NCI-H1417 treated with DMSO at 0.1 percent for 48 hours (cell line): ENCODE results near the gene ATP4B.

Experiments used
- DNase-seq: peaks from one replicate; lab custom pipeline; 2025; lab: John Stamatoyannopoulos, UW

ATP4B gene

DNA sequence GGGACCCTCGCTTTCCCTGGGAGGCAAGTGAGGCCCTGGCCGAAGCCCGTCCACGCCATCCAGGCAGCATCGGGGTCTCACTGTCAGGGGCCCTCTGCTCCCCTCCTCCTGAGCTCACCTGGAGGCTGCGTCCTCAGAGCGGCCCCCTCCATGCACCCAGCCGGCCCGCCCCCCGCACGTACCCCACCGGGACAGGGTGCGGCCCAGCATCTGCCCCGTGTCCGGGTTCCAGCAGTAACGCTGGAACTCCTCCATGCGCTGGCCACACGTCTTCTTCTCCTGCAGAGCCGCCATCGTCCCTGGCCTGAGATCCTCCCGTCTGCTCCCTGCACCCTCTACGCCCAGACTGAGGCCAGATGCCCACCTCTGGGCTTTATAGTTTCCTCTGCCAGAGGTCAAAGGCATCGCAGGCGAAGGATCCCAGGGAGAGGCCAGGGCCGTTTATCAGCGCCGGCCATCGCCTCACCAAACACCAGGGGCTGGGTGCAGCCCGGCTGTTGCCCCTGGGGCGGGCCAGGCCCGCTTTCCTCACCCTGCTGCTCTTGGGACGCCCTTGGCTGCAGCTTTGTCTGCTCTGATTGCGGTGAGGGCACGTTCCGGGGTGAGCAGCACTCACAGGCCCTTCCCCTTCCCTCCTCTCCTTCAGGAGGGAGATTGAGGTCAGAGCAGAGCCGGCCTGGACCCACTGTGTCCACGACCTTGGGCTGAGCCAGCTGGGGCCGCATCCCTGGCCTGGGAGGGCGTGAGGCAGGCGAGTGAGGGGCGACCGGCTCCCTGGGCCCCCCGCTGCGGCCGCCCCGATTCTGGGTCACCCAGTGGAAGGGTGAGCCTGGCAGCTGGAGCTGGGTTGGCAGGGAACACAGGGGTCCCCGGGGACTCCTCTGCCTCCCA, at the start of gene ATP4B:
TSS of gene ATP4B (minus strand) at position 348 of the 891 bp plus-strand sequence. CDS start at position 294, 54 bp downstream.
- no peak for DNase-seq

DNA sequence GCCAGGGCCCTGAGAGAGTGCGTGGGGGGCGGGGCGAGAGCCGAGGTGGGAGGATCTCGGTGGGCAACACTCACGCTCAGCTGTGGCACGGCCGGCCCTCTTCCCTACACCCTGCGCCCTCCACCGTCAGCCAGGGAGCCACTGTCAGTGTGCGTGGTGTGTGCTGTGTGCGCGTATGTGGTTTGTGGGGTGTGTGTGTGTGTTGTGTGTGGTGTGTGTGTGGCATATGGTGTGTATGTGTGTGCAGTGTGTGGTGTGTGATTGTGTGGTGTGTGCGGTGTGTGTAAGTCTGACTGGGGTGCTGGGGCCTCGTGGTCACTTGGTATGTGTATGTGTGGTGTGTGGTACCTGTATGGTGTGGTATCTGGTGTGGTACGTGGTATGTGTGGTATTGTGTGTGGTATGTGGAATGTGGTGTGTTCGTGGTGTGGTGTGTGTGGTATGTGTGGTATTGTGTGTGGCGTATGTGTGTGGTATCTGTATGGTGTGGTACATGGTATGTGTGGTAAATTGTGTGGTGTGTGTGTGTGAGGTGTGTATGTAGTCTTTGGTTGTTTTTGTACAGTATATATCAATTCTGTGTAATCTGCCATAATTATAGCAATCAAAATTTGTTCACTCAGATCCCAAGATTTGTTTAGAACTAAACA, 14.1 kb upstream of the ATP4B start:
- no peak for DNase-seq

DNA sequence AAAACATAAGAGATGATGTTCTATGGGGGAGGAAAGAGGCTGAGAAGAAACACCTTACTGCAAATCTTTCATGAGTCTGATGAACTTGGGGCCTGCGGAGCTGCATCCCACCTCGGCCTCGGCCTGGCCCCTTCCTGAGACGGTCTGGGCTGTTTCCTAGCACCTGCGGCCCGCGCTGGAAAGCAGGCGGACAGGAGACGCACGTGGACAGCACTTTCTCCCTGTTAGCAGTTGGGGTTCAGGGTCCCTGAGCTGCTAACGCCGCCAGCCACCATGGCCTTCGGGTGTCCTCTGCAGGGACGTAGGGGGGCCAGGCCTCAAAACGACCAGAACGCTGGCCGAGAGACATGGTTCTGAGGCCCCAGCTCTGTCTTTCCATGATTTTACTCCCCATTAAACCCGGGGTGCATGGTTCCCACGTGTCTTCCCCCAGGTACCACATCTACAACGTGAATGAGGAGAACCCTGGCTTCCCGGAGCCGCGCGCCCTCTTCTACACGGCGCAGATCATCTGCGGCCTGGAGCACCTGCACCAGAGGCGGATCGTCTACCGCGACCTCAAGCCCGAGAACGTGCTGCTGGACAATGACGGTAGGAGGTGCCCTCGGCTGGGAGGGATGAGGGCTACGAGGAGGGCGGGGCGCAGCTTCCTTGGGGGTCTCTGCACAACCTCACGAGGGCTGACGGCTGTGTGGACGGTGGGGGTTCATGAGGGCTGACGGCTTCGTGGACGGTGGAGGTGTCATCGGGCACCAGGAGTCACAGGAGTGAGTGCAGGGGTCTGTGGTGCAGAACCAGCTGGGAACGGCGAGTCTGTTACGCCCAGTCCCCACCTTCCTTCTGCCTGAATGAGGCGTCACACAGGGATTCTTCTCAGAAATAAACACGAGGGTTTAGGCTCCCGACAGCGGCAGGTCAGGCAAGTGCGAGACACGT, 13.3 kb upstream of the ATP4B start:
- DNase-seq: no peak

DNA sequence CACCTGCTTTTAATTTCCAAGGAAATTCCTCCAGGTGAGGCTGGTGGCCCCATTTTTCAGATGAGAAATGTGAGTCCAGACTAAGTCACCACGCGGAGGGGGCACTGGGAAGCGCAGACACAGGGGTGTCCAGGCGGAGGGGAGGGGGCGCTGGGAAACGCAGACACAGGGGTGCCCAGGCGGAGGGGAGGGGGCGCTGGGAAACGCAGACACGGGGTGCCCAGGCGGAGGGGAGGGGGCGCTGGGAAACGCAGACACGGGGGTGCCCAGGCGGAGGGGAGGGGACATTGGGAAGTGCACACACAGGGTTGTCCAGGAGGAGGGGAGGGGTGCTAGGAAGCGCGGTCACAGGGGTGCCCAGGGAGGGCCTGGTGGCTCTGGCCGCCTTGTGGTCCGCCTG, 12.5 kb upstream of the ATP4B start:
- DNase-seq: no peak

DNA sequence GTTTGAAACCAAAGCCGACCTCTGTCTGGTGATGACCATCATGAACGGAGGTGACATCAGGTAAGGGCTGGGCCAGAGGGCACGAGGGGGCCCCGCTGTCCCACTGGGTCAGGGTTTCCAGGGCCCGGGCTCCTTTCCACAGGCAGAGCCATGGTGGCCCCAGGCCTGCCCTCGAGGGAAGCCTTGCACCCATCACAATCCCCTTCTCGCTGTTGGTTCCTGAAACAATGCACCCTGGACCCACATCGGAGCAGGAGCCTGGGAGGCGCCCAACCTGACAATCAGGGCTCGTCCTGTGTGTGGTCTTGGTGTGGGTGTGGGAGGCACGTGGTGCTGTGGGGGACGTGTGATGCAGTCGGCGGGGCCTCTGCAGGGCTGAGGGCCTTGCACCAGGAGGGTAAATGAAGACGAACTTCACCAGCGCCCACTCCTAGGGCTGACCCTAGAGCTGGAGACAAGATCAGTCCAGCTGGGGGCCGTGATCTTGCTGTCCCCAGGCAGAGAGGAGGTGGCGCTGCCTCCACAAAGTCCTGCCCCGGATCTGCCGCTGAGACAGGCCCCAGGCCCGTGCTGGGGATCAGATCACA, 11.8 kb upstream of the ATP4B start:
- DNase-seq: no peak

DNA sequence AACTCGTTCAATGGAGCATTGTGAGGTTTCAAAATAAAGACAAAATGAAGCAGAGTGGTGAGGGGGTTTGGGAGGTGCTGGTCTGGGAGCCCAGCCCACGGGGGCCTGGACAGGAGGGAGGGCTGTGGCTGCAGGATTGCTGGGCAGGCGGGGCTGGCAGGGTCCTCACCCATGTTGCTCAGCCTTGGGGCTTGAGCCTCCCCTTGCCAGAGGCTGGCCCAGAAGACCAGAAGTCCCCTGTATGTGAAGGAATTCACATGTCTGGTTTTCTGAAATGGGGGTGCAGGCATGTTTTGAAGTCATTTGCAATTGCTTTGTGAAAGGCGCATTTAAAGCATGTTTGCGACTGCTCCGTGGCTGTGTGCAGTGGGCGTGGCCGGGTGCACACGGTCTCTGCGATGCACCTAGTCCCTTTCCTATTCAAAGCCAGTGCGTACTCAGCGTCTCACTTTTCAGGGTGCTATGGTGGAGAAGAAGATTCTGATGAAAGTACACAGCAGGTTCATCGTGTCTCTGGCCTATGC, 11.3 kb upstream of the ATP4B start:
- DNase-seq: no peak

DNA sequence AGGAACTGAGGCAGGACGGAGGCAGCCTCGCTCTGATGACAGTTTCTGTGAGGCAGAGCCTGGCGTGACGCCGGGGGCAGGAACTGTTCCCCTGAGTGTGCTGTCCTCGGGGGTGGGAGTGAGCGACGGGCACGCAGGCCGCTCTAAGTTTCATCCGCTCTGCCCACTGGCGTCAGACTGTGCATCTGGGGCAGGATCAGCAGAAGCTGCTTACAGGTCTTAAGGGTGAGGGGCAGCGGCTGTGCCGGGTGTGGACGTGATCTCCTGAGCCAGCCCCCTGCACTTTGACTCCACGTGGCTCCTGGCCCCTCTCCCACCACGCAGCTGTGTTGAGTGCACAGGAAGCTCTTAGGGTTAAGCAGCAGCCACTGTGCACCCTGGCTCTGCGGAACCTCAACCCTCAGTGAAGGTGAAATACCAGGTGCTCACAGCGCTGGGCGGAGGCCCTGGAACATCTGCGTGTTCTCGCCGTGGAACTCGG, 10.5 kb upstream of the ATP4B start:
- no peak for DNase-seq

DNA sequence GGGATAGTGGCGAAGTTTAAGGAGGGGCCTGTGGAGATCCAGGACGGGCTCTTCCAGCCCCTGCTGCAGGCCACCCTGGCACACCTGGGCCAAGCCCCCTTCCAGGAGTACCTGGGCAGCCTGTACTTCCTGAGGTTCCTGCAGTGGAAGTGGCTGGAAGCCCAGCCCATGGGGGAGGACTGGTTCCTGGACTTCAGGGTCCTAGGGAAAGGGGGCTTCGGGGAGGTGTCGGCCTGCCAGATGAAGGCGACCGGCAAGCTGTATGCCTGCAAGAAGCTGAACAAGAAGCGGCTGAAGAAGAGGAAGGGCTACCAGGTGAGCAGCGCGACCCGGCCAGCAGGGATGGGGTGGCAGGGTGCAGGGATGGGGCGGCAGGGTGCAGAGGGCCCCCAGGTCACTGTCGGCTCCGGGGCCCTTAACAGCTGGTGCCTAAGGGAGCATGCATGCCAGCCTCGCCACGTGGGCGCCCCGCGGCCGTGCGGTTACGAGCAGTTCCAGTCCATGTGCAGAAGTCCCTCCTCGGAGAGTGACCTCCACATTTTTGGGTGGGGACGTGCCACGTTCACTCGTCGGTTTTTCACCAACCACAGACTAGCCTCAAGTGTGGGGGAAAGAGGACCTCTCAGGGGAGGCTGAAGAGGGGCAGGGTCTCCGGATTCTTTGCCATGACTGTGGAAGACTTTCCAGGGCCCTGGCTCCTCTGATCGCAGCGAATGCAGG, 9.9 kb upstream of the ATP4B start:
- no peak for DNase-seq

DNA sequence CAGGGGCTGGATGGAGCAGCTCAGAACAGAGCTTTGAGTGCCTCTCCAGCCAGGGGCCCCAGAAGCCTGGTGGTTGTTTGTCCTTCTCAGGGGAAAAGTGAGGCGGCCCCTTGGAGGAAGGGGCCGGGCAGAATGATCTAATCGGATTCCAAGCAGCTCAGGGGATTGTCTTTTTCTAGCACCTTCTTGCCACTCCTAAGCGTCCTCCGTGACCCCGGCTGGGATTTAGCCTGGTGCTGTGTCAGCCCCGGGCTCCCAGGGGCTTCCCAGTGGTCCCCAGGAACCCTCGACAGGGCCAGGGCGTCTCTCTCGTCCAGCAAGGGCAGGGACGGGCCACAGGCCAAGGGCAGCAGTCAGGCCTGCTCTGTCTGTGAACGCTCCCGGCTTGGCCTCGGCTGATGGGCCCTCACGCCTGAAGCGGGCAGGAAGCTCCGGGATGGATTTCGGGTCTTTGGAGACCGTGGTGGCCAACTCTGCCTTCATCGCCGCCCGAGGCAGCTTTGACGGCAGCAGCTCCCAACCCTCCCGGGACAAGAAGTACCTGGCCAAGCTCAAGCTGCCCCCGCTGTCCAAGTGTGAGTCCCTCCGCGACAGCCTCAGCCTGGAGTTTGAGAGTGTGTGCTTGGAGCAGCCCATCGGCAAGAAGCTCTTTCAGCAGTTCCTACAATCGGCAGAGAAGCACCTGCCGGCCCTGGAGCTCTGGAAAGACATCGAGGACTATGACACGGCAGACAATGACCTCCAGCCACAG, 9.1 kb upstream of the ATP4B start, which contains the start of gene GRK1:
TSS of gene GRK1 (plus strand) at position 269 of the 751 bp plus-strand sequence. CDS start at position 437, 168 bp downstream.
- DNase-seq: no peak

DNA sequence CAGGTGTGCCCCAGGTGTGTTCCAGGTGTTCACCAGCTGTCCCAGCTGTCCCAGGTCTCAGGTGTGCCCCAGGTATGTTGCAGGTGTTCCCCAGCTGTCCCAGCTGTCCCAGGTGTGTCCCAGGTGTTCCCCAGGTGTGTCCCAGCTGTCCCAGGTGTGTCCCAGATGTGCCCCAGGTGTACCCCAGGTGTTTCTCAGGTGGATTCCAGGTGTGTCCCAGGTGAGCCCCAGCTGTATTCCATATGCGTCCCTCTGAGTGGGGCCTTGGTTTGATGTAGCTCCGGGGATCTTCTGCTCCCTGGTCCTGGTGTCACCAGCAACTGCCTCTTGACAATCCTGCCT, 8.3 kb upstream of the ATP4B start:
- no peak for DNase-seq

DNA sequence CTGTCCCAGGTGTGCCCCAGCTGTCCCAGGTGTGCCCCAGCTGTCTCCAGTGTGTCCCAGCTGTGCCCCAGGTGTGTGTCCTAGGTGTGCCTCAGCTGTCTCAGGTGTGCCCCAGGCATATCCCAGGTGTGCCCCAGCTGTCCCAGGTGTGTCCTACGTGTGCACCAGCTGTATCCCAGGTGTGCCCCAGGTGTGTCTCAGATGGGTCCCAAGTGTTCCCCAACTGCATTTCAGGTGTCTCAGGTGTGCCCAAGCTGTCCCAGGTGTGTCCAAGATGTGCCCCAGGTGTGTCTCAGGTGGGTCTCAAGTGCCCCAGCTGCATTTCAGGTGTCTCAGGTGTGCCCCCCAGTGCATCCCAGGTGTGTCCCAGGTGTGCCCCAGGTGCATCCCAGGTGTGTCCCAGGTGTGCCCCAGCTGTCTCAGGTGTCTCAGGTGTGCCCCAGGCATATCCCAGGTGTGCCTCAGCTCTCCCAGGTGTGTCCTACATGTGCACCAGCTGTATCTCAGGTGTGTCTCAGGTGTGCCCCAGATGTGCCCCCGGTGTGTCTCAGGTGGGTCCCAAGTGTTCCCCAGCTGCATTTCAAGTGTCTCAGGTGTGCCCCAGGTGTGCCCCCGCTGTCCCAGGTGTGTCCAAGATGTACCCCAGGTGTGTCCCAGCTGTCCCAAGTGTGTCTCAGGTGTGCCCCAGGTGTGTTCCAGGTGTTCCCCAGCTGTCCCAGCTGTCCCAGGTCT, 7.8 kb upstream of the ATP4B start:
- no peak for DNase-seq

DNA sequence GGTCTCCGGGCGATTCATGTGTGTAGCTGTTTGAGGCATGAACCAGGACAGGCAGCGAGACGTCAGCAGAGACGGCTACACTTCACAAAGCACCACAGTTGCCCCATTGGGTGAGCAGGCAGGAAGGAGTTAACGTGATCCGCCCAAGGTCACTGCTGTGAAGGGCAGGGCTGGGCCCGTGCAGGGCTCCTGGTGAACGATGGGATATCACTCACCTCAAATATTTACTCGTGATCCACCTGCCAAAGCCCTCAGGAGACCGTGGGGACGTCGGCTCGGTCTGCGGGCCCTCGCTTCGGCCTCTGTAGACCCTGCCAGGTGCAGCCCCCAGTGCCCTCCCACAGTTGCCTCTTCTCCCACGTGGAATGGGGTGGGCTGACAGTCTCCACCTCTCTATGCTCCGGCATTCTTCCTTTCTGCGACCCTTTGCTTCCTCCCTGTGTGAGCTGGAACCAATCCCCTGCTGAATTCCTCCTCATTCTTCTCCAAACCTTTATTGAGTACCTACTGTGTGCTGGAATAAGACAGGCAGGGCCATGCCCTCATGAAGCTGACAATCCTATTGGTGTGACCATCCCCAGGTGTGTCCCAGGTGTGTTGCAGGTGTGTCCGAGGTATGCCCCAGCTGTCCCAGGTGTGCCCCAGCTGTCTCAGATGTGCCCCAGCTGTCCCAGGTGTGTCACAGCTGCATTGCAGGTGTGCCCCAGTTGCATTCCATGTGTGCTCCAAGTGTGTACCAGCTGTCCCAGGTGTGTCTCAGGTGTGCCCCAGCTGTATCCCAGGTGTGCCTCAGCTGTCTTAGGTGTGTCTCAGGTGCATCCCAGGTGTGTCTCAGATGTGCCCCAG, 7.0 kb upstream of the ATP4B start:
- no peak for DNase-seq

DNA sequence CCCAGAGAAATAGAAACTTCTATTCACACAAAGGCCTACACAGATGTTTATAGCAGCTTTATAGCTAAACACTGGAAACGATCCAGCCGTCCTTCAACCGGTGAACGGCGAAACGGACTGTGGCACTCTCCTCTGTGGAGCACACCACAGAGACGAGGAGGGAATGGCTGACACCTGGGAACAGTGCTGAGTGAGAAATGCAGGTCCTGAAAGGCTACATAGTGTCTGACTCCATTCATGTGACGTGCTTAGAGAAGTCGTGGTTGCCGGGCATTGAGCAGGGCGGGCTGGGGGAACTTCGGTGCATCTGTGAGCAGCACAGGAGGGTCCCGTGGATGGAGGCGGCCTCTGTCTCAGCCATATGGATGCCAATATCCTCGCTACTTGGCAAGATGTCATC, 5.9 kb upstream of the ATP4B start:
- no peak for DNase-seq

DNA sequence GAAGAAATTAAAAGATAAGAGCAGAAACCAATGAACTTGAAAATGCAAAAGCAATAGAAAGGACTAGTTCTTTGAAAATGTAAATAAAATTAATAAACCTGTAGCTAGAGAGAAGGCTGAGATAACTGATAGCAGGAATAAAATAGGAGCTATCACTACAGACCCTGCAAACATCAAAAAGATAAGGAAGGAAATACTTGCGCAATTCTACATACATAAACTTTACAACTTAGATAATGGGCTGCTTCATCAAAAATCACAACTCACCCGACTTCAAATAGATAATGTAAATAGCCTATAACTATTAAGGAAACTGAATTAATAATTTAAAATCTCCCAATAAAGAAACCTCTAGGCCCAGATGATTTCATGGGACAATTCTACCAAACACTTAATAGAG, 3.5 kb upstream of the ATP4B start:
- DNase-seq: no peak

DNA sequence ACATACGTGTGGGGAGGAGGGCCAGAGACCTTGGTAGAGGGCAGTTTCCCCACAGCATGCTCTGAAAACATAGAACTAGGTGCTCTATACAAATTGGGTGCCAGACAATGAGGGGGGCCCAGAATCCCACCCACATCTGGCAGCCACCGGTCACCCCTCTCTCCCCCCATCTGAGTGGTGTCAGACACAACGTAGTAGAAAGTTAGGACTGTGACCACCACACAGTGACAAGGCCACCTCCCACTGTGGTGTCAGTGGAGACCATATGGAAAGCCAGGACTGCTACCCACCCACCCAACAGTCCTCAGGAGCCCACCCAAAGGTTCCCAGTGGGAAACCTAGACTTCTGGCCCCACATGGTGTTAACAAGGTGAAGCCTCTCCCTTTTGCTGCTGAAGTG, 2.1 kb upstream of the ATP4B start:
- DNase-seq: no peak

DNA sequence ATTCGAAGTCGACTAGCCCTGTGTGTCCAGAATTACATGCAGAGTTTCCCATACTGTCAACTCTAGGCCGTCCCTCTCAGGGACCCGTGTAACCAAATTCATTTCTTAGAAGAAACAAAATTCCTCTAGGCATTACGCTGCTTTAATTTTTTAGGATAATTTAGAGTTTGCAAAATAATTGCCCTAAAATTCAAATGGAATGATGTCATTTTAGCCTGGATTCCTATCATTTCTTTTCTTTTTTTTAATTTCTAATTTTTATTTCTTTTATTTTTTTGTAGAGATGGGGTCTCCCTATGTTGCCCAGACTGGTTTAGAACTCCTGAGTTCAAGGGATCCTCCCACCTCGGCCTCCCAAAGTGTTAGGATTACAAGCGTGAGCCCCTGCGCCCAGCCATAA, 1.3 kb upstream of the ATP4B start:
- no peak for DNase-seq

DNA sequence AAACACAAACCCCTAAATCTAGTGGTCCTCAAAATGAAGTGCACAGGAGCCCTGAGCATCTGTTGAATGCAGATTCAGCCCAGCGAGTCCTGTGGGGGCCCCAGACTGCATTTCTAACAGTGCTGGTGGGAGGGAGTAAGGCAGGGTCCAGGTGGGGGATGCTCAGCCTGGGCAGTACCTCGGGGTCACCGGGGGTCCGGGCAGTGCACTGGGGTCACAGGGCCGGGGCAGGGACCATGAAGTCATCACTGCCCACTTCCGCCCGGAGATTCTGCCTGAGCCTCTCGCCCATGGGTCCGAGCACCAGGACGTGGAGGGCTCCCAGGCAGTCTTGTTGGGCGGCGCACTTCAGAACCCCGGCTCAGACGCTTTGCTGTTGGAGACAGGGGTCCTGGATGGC, 838 bp upstream of the ATP4B start:
- no peak for DNase-seq

DNA sequence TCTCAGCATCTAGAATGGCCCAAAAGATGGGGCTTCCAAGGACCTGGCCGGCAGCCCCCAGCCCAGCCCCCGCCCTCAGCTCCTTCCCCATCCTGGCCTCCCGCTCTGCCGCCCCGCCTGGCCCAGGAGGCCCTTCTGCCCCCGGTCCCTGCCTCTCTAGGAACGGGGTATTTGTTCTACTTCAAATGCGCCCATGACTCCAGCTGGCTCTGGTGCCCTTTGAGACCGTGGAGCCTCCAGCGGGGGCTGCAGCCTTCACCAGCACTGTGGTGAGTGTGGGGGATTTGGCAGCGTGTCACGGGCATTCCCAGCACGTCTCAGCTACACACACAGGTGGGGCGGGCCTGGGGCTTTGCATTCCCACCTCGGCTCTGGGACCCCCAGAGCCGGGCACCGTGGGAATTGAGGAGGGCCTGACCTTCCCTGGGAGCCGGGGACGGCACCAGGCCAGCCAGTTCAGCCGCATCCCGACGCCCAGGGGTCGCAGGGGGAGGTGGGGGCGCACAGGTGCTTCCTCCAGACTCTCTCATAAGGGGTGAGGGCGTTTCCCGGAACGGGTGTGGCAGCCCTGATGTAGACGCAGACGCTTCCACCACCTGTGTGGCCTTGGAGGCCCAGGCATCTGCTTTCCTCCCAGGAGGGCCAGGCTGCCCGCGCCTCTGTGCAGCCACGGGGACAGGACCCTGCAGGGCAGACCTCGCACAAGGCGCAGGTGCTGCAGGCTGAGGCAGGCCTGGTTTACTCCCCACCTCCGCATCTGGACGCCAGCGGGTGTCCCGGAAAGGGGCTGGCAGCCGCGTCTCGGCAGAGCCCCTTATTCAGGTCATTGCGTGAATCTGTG, 947 bp downstream of the ATP4B start:
- no peak for DNase-seq
